Coronary artery (tissue), 2 donors: ENCODE data around the gene BAIAP2L1.
A peak's percentile ranks its signal among the peaks of the same experiment; 100 is the strongest.

Source experiments
- DNase-seq: peaks from one replicate; pipeline ENCODE4 v3.0.0-alpha.2; 2017; ENCODE audit warnings: low spot score
- H3K27ac ChIP-seq, 2 donors: fragments of 200-600 bp; sonication (generic); one replicate each; pipeline ENCODE4 v1.5.1; 2016 to 2019
- H3K4me3 ChIP-seq: fragments of 200-600 bp; sonication (generic); 2 replicates; pipeline ENCODE4 v1.5.1; 2016; ENCODE audit warnings: mild to moderate bottlenecking, moderate library complexity
- CTCF ChIP-seq: fragments of 200-600 bp; sonication (generic); IDR thresholded peaks from one replicate; pipeline ENCODE4 v1.5.1; 2019; ENCODE audit warnings: antibody characterized with exemption

BAIAP2L1 gene

GRCh38 chr7:98251231-98251600 is 149.7 kb downstream of the BAIAP2L1 start:
- H3K4me3 ChIP-seq: peak overlapping the region; percentile 92
- peak overlapping the region in 1 of 2 donors; percentile 84 for H3K27ac ChIP-seq
- TF ChIP-seq CTCF: no peak
- DNase-seq: no peak

GRCh38 chr7:98250789-98251188 is 150.1 kb downstream of the BAIAP2L1 start:
- Histone ChIP-seq H3K27ac (peak overlapping the region in 1 of 2 donors; percentile 84), H3K4me3 (peak overlapping the region; percentile 92)
- DNase-seq: no peak
- TF ChIP-seq CTCF: no peak

GRCh38 chr7:98249106-98249505 is 151.8 kb downstream of the BAIAP2L1 start:
- no peak for DNase-seq
- Histone ChIP-seq H3K27ac (peak overlapping the region in 1 of 2 donors; percentile 45), H3K4me3 (no peak overlapping the region)
- no peak for TF ChIP-seq CTCF

GRCh38 chr7:98248156-98248555 is 152.7 kb downstream of the BAIAP2L1 start:
- H3K27ac ChIP-seq: no peak overlapping the region
- no peak for DNase-seq
- H3K4me3 ChIP-seq: no peak overlapping the region
- TF ChIP-seq CTCF: no peak

- H3K27ac ChIP-seq: no peak overlapping the region
- no peak overlapping the region for H3K4me3 ChIP-seq
Observed at GRCh38 chr7:98244871-98245270, 156.0 kb downstream of the BAIAP2L1 start.

GRCh38 chr7:98242934-98243333 is 158.0 kb downstream of the BAIAP2L1 start:
- no peak overlapping the region for H3K27ac ChIP-seq
- no peak for TF ChIP-seq CTCF

More at GRCh38 chr7:98244871-98245270, 156.0 kb downstream of the BAIAP2L1 start:
- TF ChIP-seq CTCF: no peak
- no peak for DNase-seq

GRCh38 chr7:98242342-98242741 is 158.5 kb downstream of the BAIAP2L1 start:
- H3K27ac ChIP-seq: no peak overlapping the region
- TF ChIP-seq CTCF: no peak
- no peak for DNase-seq
- H3K4me3 ChIP-seq: no peak overlapping the region

More at GRCh38 chr7:98242934-98243333, 158.0 kb downstream of the BAIAP2L1 start:
- H3K4me3 ChIP-seq: no peak overlapping the region
- no peak for DNase-seq
